ENCODE data around the gene CD4. TPM values are rescaled to one million over a fixed set of nuclear protein-coding genes. Genes with fewer than 3 reads are reported as not detected.

Gene CD4
- total and polyA plus RNA-seq, 2 of the 4 experiments (the other 2 are of a cell fraction) = 5.7 to 15.0 TPM

GRCh38 chr12:6771091-6771495 is 18.2 kb upstream of the CD4 start:
- CTCF ChIA-PET = interaction anchor here (1.4 kb wide), 1 partner anchor 18 kb away, joined by 5 read pairs; the partner anchor contains the start of gene MLF2
- ATAC-seq (ENCODE audit: low read depth) (no peak), DNase-seq (no peak)
- no peak overlapping the region for H2BK20ac ChIP-seq (ENCODE audit: low read depth, low read length)
- no peak overlapping the region for H3K4ac ChIP-seq (ENCODE audit: low read depth, low read length)
- no TSS peak for BruUV-seq (replicated peaks)
- no peak overlapping the region for H2AFZ ChIP-seq (replicated peaks; ENCODE audit: low read length, poor library complexity)
- no peaks in the 10 kb centered on the region for H3K9me3 ChIP-seq (ENCODE audit: control insufficient read depth, insufficient read depth, low read length)
- POLR2A ChIA-PET (ENCODE audit: unreplicated experiment) = no interaction called here
- 0 out of 2 replicates have a peak overlapping the region, but pooled peaks have one; percentile 34 for H3K23ac ChIP-seq (ENCODE audit: low read depth, low read length)
- H4K8ac ChIP-seq (ENCODE audit: low read depth in 2 of 2, low read length in 2 of 2) = no peak overlapping the region
- H4K5ac ChIP-seq (ENCODE audit: low read depth, low read length) = no peak overlapping the region
- H3K27me3 ChIP-seq (ENCODE audit: control insufficient read depth, insufficient read depth, low read length) = no peaks in the 10 kb centered on the region
- no peak overlapping the region for H2BK5ac ChIP-seq (ENCODE audit: low read depth, low read length, poor library complexity, severe bottlenecking)
- no peak overlapping the region for H3K4me3 ChIP-seq (ENCODE audit: insufficient read depth, low read depth, low read length)
- no peak overlapping the region for H3K18ac ChIP-seq (ENCODE audit: low read depth, low read length)
- peaks cover 12% of the 10 kb centered on the region for H3K9me1 ChIP-seq (ENCODE audit: insufficient read depth, low read length)
- peaks cover 13% of the 10 kb centered on the region for H3K4me1 ChIP-seq (ENCODE audit: control insufficient read depth, insufficient read depth, low read length)
- intact Hi-C loops (cut with micrococcal nuclease) = no loop called here
- H3K14ac ChIP-seq (replicated peaks; ENCODE audit: low read depth, low read length) = no peak overlapping the region
- H3K36me3 ChIP-seq (ENCODE audit: control insufficient read depth, insufficient read depth, low read length) = peaks cover 17% of the 10 kb centered on the region
- peak overlapping the region; percentile 86 for H2AK9ac ChIP-seq (replicated peaks; ENCODE audit: low read depth, low read length, poor library complexity)
- H3K56ac ChIP-seq (ENCODE audit: extremely low read depth, insufficient read depth, low read length) = no peak overlapping the region
- no peak for TF ChIP-seq USF2 (IDR thresholded peaks at IDR 0.05; ENCODE audit: low read depth, low read length)
- no peak for TF ChIP-seq NFE2L2 (IDR thresholded peaks at IDR 0.05; ENCODE audit: low read depth, low read length)
- TF ChIP-seq POLR2A (IDR thresholded peaks at IDR 0.05; ENCODE audit: low read depth, low read length) = no peak
- TF ChIP-seq CEBPB (IDR thresholded peaks at IDR 0.05; ENCODE audit: low read depth, low read length) = no peak
- TF ChIP-seq BHLHE40 (IDR thresholded peaks at IDR 0.05; ENCODE audit: low read depth, low read length) = no peak
- no peak for TF ChIP-seq MAFK (IDR thresholded peaks at IDR 0.05; ENCODE audit: low read depth, low read length)
- no peak for TF ChIP-seq MAZ (IDR thresholded peaks at IDR 0.05; ENCODE audit: borderline replicate concordance, low read depth, low read length)
- no peak for TF ChIP-seq RCOR1 (IDR thresholded peaks at IDR 0.05; ENCODE audit: insufficient replicate concordance, low read length)
- no peak for TF ChIP-seq ELK1 (IDR thresholded peaks at IDR 0.05; ENCODE audit: borderline replicate concordance, low read depth, low read length)
- no peak for TF ChIP-seq RFX5 (IDR thresholded peaks at IDR 0.05; ENCODE audit: low read depth, low read length)
- no peak for TF ChIP-seq SMC3 (IDR thresholded peaks at IDR 0.05; ENCODE audit: low read depth, low read length)
- TF ChIP-seq CHD1 (IDR thresholded peaks at IDR 0.05; ENCODE audit: low read depth, low read length) = no peak
- TF ChIP-seq CTCF (conservative IDR thresholded peaks at IDR 0.05; ENCODE audit: low read depth, low read length) = no peak
- TF ChIP-seq MXI1 (IDR thresholded peaks at IDR 0.05; ENCODE audit: borderline replicate concordance, low read depth, low read length) = no peak
- TF ChIP-seq RAD21 (IDR thresholded peaks at IDR 0.05; ENCODE audit: low read length) = no peak
- no peak for TF ChIP-seq FOS (IDR thresholded peaks at IDR 0.05; ENCODE audit: low read depth, low read length)
- dilution Hi-C loops (cut with HindIII; ENCODE audit: low sequenced_read_pairs, unreplicated experiment) = no loop called here
- WGBS, 2 experiments (ENCODE audit: extremely low coverage in 2 of 2, insufficient read length in 1 of 2) = no CpG with 5 or more reads among the region's 4 CpGs
- no peak overlapping the region for H3K9ac ChIP-seq (ENCODE audit: low read depth, low read length)
- H2BK120ac ChIP-seq (ENCODE audit: low read depth, low read length) = no peak overlapping the region
- in situ Hi-C loops (cut with MboI; ENCODE audit: low sequenced_read_pairs) = no loop called here
- H3K4me2 ChIP-seq (ENCODE audit: low read depth, low read length) = no peak overlapping the region
- no peak overlapping the region for H3K27ac ChIP-seq (ENCODE audit: insufficient read depth, low read length)
- H4K91ac ChIP-seq (ENCODE audit: insufficient read depth, low read depth, low read length) = no peak overlapping the region
- no peak overlapping the region for H2BK15ac ChIP-seq (ENCODE audit: low read depth, low read length)
- no peak overlapping the region for H2AK5ac ChIP-seq (ENCODE audit: low read depth, low read length)
- H3K79me1 ChIP-seq (ENCODE audit: low read depth in 1 of 2, low read length in 2 of 2) = peaks cover 15 to 42% of the 10 kb centered on the region in 2 experiments
- H4K20me1 ChIP-seq (ENCODE audit: insufficient read depth, low read length) = peaks cover 35% of the 10 kb centered on the region
